Brain microvascular endothelial cell (primary cell): ENCODE measurements around the gene ADGRG6.
A peak's percentile ranks its signal among the peaks of the same experiment; 100 is the strongest.

Experiments
- DNase-seq: peaks from one replicate; pipeline ENCODE4 v3.0.0-alpha.2; 2020
- H3K27ac ChIP-seq: fragments of 250-450 bp; sonication (Bioruptor Pico); 2 replicates; pipeline ENCODE4 v1.5.1; 2020; ENCODE audit warnings: mild to moderate bottlenecking, moderate library complexity
- H3K27me3 ChIP-seq: fragments of 250-450 bp; sonication (Bioruptor Pico); replicated peaks from 2 replicates; pipeline ENCODE4 v1.5.1; 2020; ENCODE audit warnings: mild to moderate bottlenecking
- H3K36me3 ChIP-seq: fragments of 250-450 bp; sonication (Bioruptor Pico); replicated peaks from 2 replicates; pipeline ENCODE4 v1.5.1; 2020; ENCODE audit warnings: mild to moderate bottlenecking
- H3K4me3 ChIP-seq: 2 replicates; pipeline ENCODE4 v1.5.1; 2011; ENCODE audit warnings: low read depth, mild to moderate bottlenecking, control low read depth, low read length, moderate library complexity
- CTCF ChIP-seq: IDR thresholded peaks from 2 replicates; pipeline ENCODE4 v1.5.1; 2011; ENCODE audit warnings: low read depth, mild to moderate bottlenecking, moderate library complexity, low read length, control low read depth, inconsistent platforms; ENCODE audit errors: missing control alignments
- in situ Hi-C: cut with HindIII; loops from 2 replicates; pipeline ENCODE4 v1.10.0; 2017; ENCODE audit warnings: low sequenced_read_pairs, low pct_ligation_motif_present

Gene ADGRG6

GRCh38 chr6:142476452-142476851 lies 174.6 kb downstream of the ADGRG6 start:
- DNase-seq, result no peak
- Histone ChIP-seq H3K36me3 (no peaks in the 10 kb centered on the region), H3K27me3 (no peaks in the 10 kb centered on the region), H3K27ac (no peak overlapping the region), H3K4me3 (no peak overlapping the region)
- in situ Hi-C loops, result no loop called here
- TF ChIP-seq CTCF, result no peak

- TF ChIP-seq CTCF, result no peak
- H3K4me3 ChIP-seq, result no peak overlapping the region
- no peaks in the 10 kb centered on the region for H3K27me3 ChIP-seq
- no peak overlapping the region for H3K27ac ChIP-seq
- in situ Hi-C loops, result no loop called here
- peak; percentile 64 for DNase-seq
- H3K36me3 ChIP-seq, result no peaks in the 10 kb centered on the region
These were observed 176.3 kb downstream of the ADGRG6 start for GRCh38 chr6:142478117-142478516.

- DNase-seq, result no peak
- H3K27ac ChIP-seq, result no peak overlapping the region
- H3K4me3 ChIP-seq, result no peak overlapping the region
- no peaks in the 10 kb centered on the region for H3K27me3 ChIP-seq
- in situ Hi-C loops, result no loop called here
- H3K36me3 ChIP-seq, result no peaks in the 10 kb centered on the region
- no peak for TF ChIP-seq CTCF
These were observed 179.7 kb downstream of the ADGRG6 start for GRCh38 chr6:142481466-142481865.

GRCh38 chr6:142482249-142482648 lies 180.4 kb downstream of the ADGRG6 start:
- TF ChIP-seq CTCF, result no peak
- in situ Hi-C loops, result no loop called here

GRCh38 chr6:142482974-142483373 lies 181.2 kb downstream of the ADGRG6 start:
- H3K36me3 ChIP-seq, result no peaks in the 10 kb centered on the region
- DNase-seq, result no peak
- H3K27me3 ChIP-seq, result no peaks in the 10 kb centered on the region
- H3K27ac ChIP-seq, result no peak overlapping the region
- no peak overlapping the region for H3K4me3 ChIP-seq
- no peak for TF ChIP-seq CTCF
- in situ Hi-C loops, result no loop called here

More at GRCh38 chr6:142482249-142482648, 180.4 kb downstream of the ADGRG6 start:
- H3K4me3 ChIP-seq, result no peak overlapping the region
- DNase-seq, result no peak
- no peaks in the 10 kb centered on the region for H3K27me3 ChIP-seq
- H3K36me3 ChIP-seq, result no peaks in the 10 kb centered on the region
- no peak overlapping the region for H3K27ac ChIP-seq

- no peak overlapping the region for H3K27ac ChIP-seq
- H3K36me3 ChIP-seq, result no peaks in the 10 kb centered on the region
- H3K4me3 ChIP-seq, result no peak overlapping the region
- no peak for TF ChIP-seq CTCF
- in situ Hi-C loops, result no loop called here
- no peak for DNase-seq
- H3K27me3 ChIP-seq, result no peaks in the 10 kb centered on the region
These were observed 183.4 kb downstream of the ADGRG6 start for GRCh38 chr6:142485256-142485655.
